H1 (cell line): Measurements from ENCODE around the gene FBXW2. TPM values are rescaled to one million over a fixed set of nuclear protein-coding genes. Genes with fewer than 3 reads are reported as not detected.

Experiments
- CTCF ChIA-PET: fragments of 300-600 bp; sonication (Branson Sonifier 250); formaldehyde crosslinking; loops from one replicate; lab custom pipeline; 2021; ENCODE audit not compliant: partially characterized antibody; lab: Charles Lee
- POLR2A ChIA-PET: fragments of 300-600 bp; sonication (Branson Sonifier 250); formaldehyde crosslinking; loops from one replicate; lab custom pipeline; 2021; ENCODE audit warnings: inconsistent platforms; ENCODE audit not compliant: partially characterized antibody; lab: Charles Lee
- DNase-seq, 2 experiments: peaks; one replicate each; pipeline versions ENCODE4 v3.0.0 to v3.0.0-alpha.2; 2010 to 2022; ENCODE audit warnings: low spot score in 2 of 2, low read depth in 1 of 2, mixed read lengths in 1 of 2
- FAIRE-seq: peaks from 2 replicates; lab custom pipeline; 2011; peaks lifted over from hg19 to GRCh38; lab: Jason Lieb, UNC
- H2AFZ ChIP-seq: 2 replicates; pipeline ENCODE4 v1.8.1; 2012; ENCODE audit warnings: low read length, inconsistent platforms
- H2AK5ac ChIP-seq: 2 replicates; pipeline ENCODE4 v1.6.1; 2013; ENCODE audit warnings: low read depth, low read length
- H2BK120ac ChIP-seq: replicated peaks from 2 replicates; pipeline ENCODE3; 2013; ENCODE audit warnings: low read depth, low read length, inconsistent platforms
- H2BK12ac ChIP-seq: 2 replicates; pipeline ENCODE4 v1.6.1; 2013; ENCODE audit warnings: low read depth, low read length
- H2BK15ac ChIP-seq: 2 replicates; pipeline ENCODE4 v1.6.1; 2013; ENCODE audit warnings: low read length
- H2BK20ac ChIP-seq: 2 replicates; pipeline ENCODE4 v1.6.1; 2013; ENCODE audit warnings: low read length
- H2BK5ac ChIP-seq: 2 replicates; pipeline ENCODE4 v1.6.1; 2013; ENCODE audit warnings: low read depth, low read length
- H3K14ac ChIP-seq: 2 replicates; pipeline ENCODE4 v1.6.1; 2013; ENCODE audit warnings: inconsistent platforms; ENCODE audit not compliant: insufficient read length
- H3K18ac ChIP-seq: 2 replicates; pipeline ENCODE4 v1.6.1; 2013; ENCODE audit warnings: low read length; ENCODE audit errors: extremely low read depth
- H3K23ac ChIP-seq: 2 replicates; pipeline ENCODE4 v1.6.1; 2013; ENCODE audit warnings: inconsistent platforms; ENCODE audit not compliant: insufficient read length
- H3K23me2 ChIP-seq: 2 replicates; pipeline ENCODE4 v1.6.1; 2013; ENCODE audit warnings: low read depth, low read length
- H3K27ac ChIP-seq: 2 replicates; pipeline ENCODE4 v1.6.1; 2011; ENCODE audit warnings: low read depth, low read length, inconsistent platforms
- H3K27me3 ChIP-seq, 4 experiments: replicated peaks in 1 of 4; 1 replicate in 1 of 4; 2 replicates in 3 of 4; pipeline versions ENCODE4 v1.6.1 to v1.8.1; 2011 to 2013; ENCODE audit warnings: low read length in 3 of 4, mild to moderate bottlenecking in 3 of 4, inconsistent platforms in 2 of 4, mixed read lengths in 2 of 4, moderate library complexity in 1 of 4; ENCODE audit not compliant: control insufficient read depth in 3 of 4, insufficient read depth in 3 of 4; ENCODE audit errors: extremely low read depth in 1 of 4
- H3K36me3 ChIP-seq, 4 experiments: 2 replicates each; pipeline versions ENCODE4 v1.6.1 to v1.8.1; 2011 to 2013; ENCODE audit warnings: mild to moderate bottlenecking in 4 of 4, low read length in 3 of 4, moderate library complexity in 2 of 4, control low read depth in 1 of 4, inconsistent platforms in 1 of 4; ENCODE audit not compliant: insufficient read depth in 4 of 4, control insufficient read depth in 2 of 4
- H3K4ac ChIP-seq: replicated peaks from 2 replicates; pipeline ENCODE3; 2013; ENCODE audit warnings: low read length, low read depth, mixed read lengths, inconsistent platforms; ENCODE audit not compliant: insufficient read length
- H3K4me1 ChIP-seq, 4 experiments: replicated peaks in 1 of 4; 1 replicate in 1 of 4; 2 replicates in 3 of 4; pipeline versions ENCODE4 v1.6.1 to v1.8.1; 2011 to 2013; ENCODE audit warnings: low read length in 3 of 4, inconsistent platforms in 2 of 4, mixed read lengths in 1 of 4; ENCODE audit not compliant: insufficient read depth in 4 of 4, control insufficient read depth in 3 of 4
- H3K4me2 ChIP-seq, 2 experiments: 2 replicates each; pipeline versions ENCODE4 v1.6.1 to v1.8.1; 2011 to 2013; ENCODE audit warnings: low read depth in 2 of 2, low read length in 2 of 2, control low read depth in 1 of 2, inconsistent platforms in 1 of 2, mild to moderate bottlenecking in 1 of 2; ENCODE audit not compliant: insufficient read depth in 1 of 2
- H3K4me3 ChIP-seq, 4 experiments: fragments of 200-600, 300-600 bp in 1 of 4; sonication (generic), shearing (Covaris generic), sonication (Bioruptor Twin) in 1 of 4; 2 replicates each; pipeline versions ENCODE4 v1.5.1 to v1.8.1; 2011 to 2016; ENCODE audit warnings: low read length in 4 of 4, low read depth in 3 of 4, control low read depth in 2 of 4, inconsistent platforms in 2 of 4, mild to moderate bottlenecking in 2 of 4, mixed read lengths in 1 of 4, moderate library complexity in 1 of 4; ENCODE audit not compliant: insufficient read depth in 2 of 4; ENCODE audit errors: extremely low read depth in 1 of 4
- H3K56ac ChIP-seq: replicated peaks from 2 replicates; pipeline ENCODE3; 2013; ENCODE audit warnings: low read depth, mild to moderate bottlenecking, mixed read lengths, low read length, inconsistent platforms; ENCODE audit not compliant: insufficient read length
- H3K79me1 ChIP-seq: 2 replicates; pipeline ENCODE4 v1.6.1; 2013; ENCODE audit warnings: low read depth, low read length, control low read depth
- H3K79me2 ChIP-seq, 2 experiments: 2 replicates each; pipeline versions ENCODE4 v1.6.1 to v1.8.1; 2012 to 2013; ENCODE audit warnings: low read length in 2 of 2, mild to moderate bottlenecking in 2 of 2, inconsistent platforms in 1 of 2; ENCODE audit not compliant: insufficient read depth in 2 of 2, control insufficient read depth in 1 of 2
- H3K9ac ChIP-seq, 4 experiments: replicated peaks in 1 of 4; 1 replicate in 1 of 4; 2 replicates in 3 of 4; pipeline versions ENCODE4 v1.6.1 to v1.8.1; 2011 to 2013; ENCODE audit warnings: low read depth in 3 of 4, low read length in 3 of 4, control low read depth in 2 of 4, mild to moderate bottlenecking in 2 of 4, moderate library complexity in 2 of 4, inconsistent platforms in 1 of 4; ENCODE audit errors: extremely low read depth in 1 of 4
- H3K9me3 ChIP-seq, 2 experiments: 2 replicates each; pipeline versions ENCODE4 v1.6.1 to v1.8.1; 2012 to 2013; ENCODE audit warnings: mild to moderate bottlenecking in 2 of 2, moderate library complexity in 2 of 2, control low read depth in 1 of 2, inconsistent platforms in 1 of 2, low read depth in 1 of 2, low read length in 1 of 2, mixed read lengths in 1 of 2; ENCODE audit not compliant: insufficient read depth in 2 of 2
- H4K20me1 ChIP-seq, 2 experiments: replicated peaks in 1 of 2; 2 replicates each; pipeline versions ENCODE3 to v1.8.1; 2011 to 2013; ENCODE audit warnings: inconsistent platforms in 2 of 2, low read length in 2 of 2, mild to moderate bottlenecking in 1 of 2; ENCODE audit not compliant: insufficient read depth in 2 of 2, control insufficient read depth in 1 of 2
- H4K5ac ChIP-seq: 2 replicates; pipeline ENCODE4 v1.6.1; 2013; ENCODE audit warnings: low read length, low read depth, mixed read lengths, inconsistent platforms; ENCODE audit not compliant: insufficient read length
- H4K8ac ChIP-seq: 2 replicates; pipeline ENCODE4 v1.8.0; 2013; ENCODE audit warnings: mild to moderate bottlenecking, moderate library complexity, low read length, inconsistent platforms; ENCODE audit not compliant: insufficient read depth; ENCODE audit errors: extremely low read depth
- H4K91ac ChIP-seq: replicated peaks from 2 replicates; pipeline ENCODE3; 2013; ENCODE audit warnings: low read length, mixed read lengths, inconsistent platforms; ENCODE audit not compliant: insufficient read length
- CBX8 ChIP-seq: fragments of 300-800, 300-1000 bp; sonication (generic); IDR thresholded peaks from 2 replicates; pipeline ENCODE4 v1.7.1; 2016; ENCODE audit warnings: low read depth, low read length, borderline replicate concordance
- CHD2 ChIP-seq: IDR thresholded peaks from 2 replicates; pipeline ENCODE4 v1.6.1; 2012; ENCODE audit warnings: low read length, improper control_type of control experiment
- GABPA ChIP-seq: IDR thresholded peaks from 2 replicates; pipeline ENCODE4 v1.6.1; 2011; ENCODE audit warnings: mild to moderate bottlenecking, low read length, moderate library complexity, borderline replicate concordance; ENCODE audit not compliant: insufficient read depth
- NRF1 ChIP-seq: IDR thresholded peaks from 2 replicates; pipeline ENCODE4 v1.6.1; 2011; ENCODE audit warnings: mild to moderate bottlenecking, low read depth, low read length, improper control_type of control experiment
- POLR2A ChIP-seq, 2 experiments: IDR thresholded peaks; 1 replicate in 1 of 2; 2 replicates in 1 of 2; pipeline ENCODE4 v1.6.1; 2011; ENCODE audit warnings: low read depth in 2 of 2, low read length in 2 of 2, mild to moderate bottlenecking in 2 of 2; ENCODE audit errors: control extremely low read depth in 1 of 2
- POU5F1 ChIP-seq: IDR thresholded peaks from 2 replicates; pipeline ENCODE4 v1.6.1; 2011; ENCODE audit warnings: low read depth, mild to moderate bottlenecking, low read length, moderate library complexity
- RBBP5 ChIP-seq: IDR thresholded peaks from 2 replicates; pipeline ENCODE4 v1.7.1; 2012; ENCODE audit warnings: low read depth, mild to moderate bottlenecking, inconsistent platforms, low read length, moderate library complexity, borderline replicate concordance
- SIRT6 ChIP-seq: IDR thresholded peaks from one replicate; pipeline ENCODE4 v1.7.1; 2012; ENCODE audit warnings: low read length, inconsistent platforms
- SP2 ChIP-seq: IDR thresholded peaks from 2 replicates; pipeline ENCODE4 v1.6.1; 2012; ENCODE audit warnings: mild to moderate bottlenecking, low read length, inconsistent platforms
- TAF1 ChIP-seq: IDR thresholded peaks from 2 replicates; pipeline ENCODE4 v1.6.1; 2011; ENCODE audit warnings: mild to moderate bottlenecking, low read depth, low read length
- TCF12 ChIP-seq: IDR thresholded peaks from 2 replicates; pipeline ENCODE4 v1.6.1; 2011; ENCODE audit warnings: low read depth, mild to moderate bottlenecking, low read length
- WGBS, 2 experiments: shearing (Covaris generic) in 1 of 2; methylation state at CpG; one replicate each; pipeline versions ENCODE4 v1.1.6 to v1.1.7; 2013 to 2015; ENCODE audit warnings: low lambda C conversion rate in 2 of 2, mixed read lengths in 2 of 2, inconsistent platforms in 1 of 2, low coverage in 1 of 2, missing lambda C conversion rate in 1 of 2; ENCODE audit not compliant: insufficient replicate concordance in 2 of 2, insufficient coverage in 1 of 2, insufficient read length in 1 of 2; ENCODE audit errors: extremely low coverage in 1 of 2, missing lambda C conversion rate in 1 of 2; 5-methylcytosine and 5-hydroxymethylcytosine counted together
- polyA plus RNA-seq, 7 experiments: library from polyadenylated mRNA; depleted of rRNA in 3 of 7; stranded (reverse) in 5 of 7; unstranded in 2 of 7; fragments of >200 nt in 5 of 7; fragments of 200-250 nt in 2 of 7; gene quantifications; 1 replicate in 5 of 7; 2 replicates in 1 of 7; 4 replicates in 1 of 7; pipeline versions ENCODE4 v1.2.1 to v1.2.3, GENCODE V29; 2011 to 2013; ENCODE audit warnings: missing spikeins in 2 of 7, mixed read lengths in 2 of 7
- total RNA-seq: library from RNA; stranded (reverse); fragmentation: NEBNext Ultra II Directional; extraction: Animal tissue kit (Norgen Biotek cat#: 25700); gene quantifications from 2 replicates; pipeline ENCODE4 v1.2.1, GENCODE V29; 2021
- TF ChIP-seq, protein P1 (sequence below): IDR thresholded peaks from 2 replicates; pipeline ENCODE4 v1.6.1; 2012; ENCODE audit warnings: low read length, inconsistent platforms
- TF ChIP-seq, protein P2 (sequence below): IDR thresholded peaks from 2 replicates; pipeline ENCODE4 v1.6.1; 2011; ENCODE audit warnings: low read length, improper control_type of control experiment

The FBXW2 gene
- total and polyA plus RNA-seq, 2 of the 8 experiments (the other 6 are each of a cell fraction or from before 2014, with no cell fraction given), result 19.2 to 65.3 TPM

DNA sequence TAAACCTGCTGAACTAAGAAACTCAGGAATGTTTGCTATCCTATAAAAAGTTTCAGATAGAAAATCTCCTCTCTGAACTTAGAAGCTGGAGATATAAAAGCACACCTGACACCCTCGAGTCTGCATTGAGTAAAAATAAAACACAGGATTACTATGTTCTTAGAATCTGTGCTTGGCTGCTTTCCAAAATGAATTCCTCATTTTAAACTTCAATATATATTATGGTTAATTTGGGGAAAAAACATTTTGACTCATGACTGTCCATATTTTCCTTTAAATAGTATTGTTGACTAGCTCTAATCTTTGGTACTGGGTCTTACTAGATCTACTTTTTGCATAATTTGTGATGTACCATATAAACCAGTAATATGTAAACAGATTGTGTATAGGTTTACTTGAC is 36.7 kb downstream of the FBXW2 start:
- Histone ChIP-seq H3K56ac (no peak overlapping the region), H3K9me3 (no peaks in the 10 kb centered on the region), H3K4me1 (no peaks in the 10 kb centered on the region), H2BK5ac (no peak overlapping the region), H2BK20ac (no peak overlapping the region), H4K91ac (no peak overlapping the region), H3K18ac (no peak overlapping the region), H2BK12ac (no peak overlapping the region), H2AFZ (no peak overlapping the region), H3K23ac (no peak overlapping the region), H3K79me1 (no peaks in the 10 kb centered on the region), H3K79me2 (no peaks in the 10 kb centered on the region), H4K8ac (no peak overlapping the region), H3K4me2 (no peak overlapping the region), H3K36me3 (peaks cover 0 to 10% (median 2%) of the 10 kb centered on the region in 4 experiments; a peak in 3 of 8 replicates), H2BK120ac (no peak overlapping the region), H3K4ac (no peak overlapping the region), H2BK15ac (no peak overlapping the region), H3K4me3 (no peak overlapping the region), H2AK5ac (no peak overlapping the region), H3K9ac (no peak overlapping the region), H3K23me2 (no peaks in the 10 kb centered on the region), H3K27me3 (no peaks in the 10 kb centered on the region), H4K20me1 (peaks cover 1 to 3% of the 10 kb centered on the region in 2 experiments), H4K5ac (no peak overlapping the region), H3K27ac (no peak overlapping the region), H3K14ac (no peak overlapping the region)
- ChIA-PET POLR2A (interaction anchor here (1.8 kb wide), 1 partner anchor 9 kb away, joined by 6 read pairs; no protein-coding TSS in a partner anchor), CTCF (interaction anchor here (0.8 to 4.6 kb wide), 25 partner anchors 9 to 601 kb away, joined by 3 to 31 read pairs (median 4); no protein-coding TSS in a partner anchor)
- no peak for DNase-seq
- no peak for FAIRE-seq
- 94% methylated on average over 1 of the region's 1 CpG; no CpG with 5 or more reads in 1 of the 2 experiments for WGBS, 2 experiments
- TF ChIP-seq SIRT6 (no peak), GABPA (no peak), TCF12 (no peak), CBX8 (no peak), POLR2A (IDR thresholded peaks at IDR 0.05; ENCODE audit: control extremely low read depth in 1 of 2, low read depth in 2 of 2, low read length in 2 of 2) (no peak), CHD2 (no peak), NRF1 (no peak), POU5F1 (no peak), TAF1 (no peak), RBBP5 (no peak), SP2 (no peak)
- TF ChIP-seq, protein P1, sequence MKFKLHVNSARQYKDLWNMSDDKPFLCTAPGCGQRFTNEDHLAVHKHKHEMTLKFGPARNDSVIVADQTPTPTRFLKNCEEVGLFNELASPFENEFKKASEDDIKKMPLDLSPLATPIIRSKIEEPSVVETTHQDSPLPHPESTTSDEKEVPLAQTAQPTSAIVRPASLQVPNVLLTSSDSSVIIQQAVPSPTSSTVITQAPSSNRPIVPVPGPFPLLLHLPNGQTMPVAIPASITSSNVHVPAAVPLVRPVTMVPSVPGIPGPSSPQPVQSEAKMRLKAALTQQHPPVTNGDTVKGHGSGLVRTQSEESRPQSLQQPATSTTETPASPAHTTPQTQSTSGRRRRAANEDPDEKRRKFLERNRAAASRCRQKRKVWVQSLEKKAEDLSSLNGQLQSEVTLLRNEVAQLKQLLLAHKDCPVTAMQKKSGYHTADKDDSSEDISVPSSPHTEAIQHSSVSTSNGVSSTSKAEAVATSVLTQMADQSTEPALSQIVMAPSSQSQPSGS, result no peak
- TF ChIP-seq, protein P2, sequence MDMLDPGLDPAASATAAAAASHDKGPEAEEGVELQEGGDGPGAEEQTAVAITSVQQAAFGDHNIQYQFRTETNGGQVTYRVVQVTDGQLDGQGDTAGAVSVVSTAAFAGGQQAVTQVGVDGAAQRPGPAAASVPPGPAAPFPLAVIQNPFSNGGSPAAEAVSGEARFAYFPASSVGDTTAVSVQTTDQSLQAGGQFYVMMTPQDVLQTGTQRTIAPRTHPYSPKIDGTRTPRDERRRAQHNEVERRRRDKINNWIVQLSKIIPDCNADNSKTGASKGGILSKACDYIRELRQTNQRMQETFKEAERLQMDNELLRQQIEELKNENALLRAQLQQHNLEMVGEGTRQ, result no peak
